OCI-LY7 (cell line): ENCODE results near the gene CACNA2D2. TPM values are rescaled to one million over a fixed set of nuclear protein-coding genes. Genes with fewer than 3 reads are reported as not detected.

Experiments used
- BruUV-seq: library from RNA; stranded (reverse); fragments of 400-500 nt; replicated peaks from 2 replicates; lab custom pipeline; 2021; lab: Mats Ljungman, UMichigan
- CTCF ChIA-PET: fragments of 300-600 bp; sonication (Branson Sonifier 250); formaldehyde crosslinking; loops from one replicate; lab custom pipeline; 2022; ENCODE audit warnings: antibody characterized with exemption; ENCODE audit not compliant: unreplicated experiment; lab: Charles Lee
- POLR2A ChIA-PET: fragments of 300-600 bp; sonication (Branson Sonifier 250); formaldehyde crosslinking; loops from one replicate; lab custom pipeline; 2022; ENCODE audit warnings: antibody characterized with exemption; lab: Charles Lee
- DNase-seq: peaks from one replicate; pipeline ENCODE4 v3.0.0-alpha.2; 2015; ENCODE audit warnings: low spot score
- H2AFZ ChIP-seq: fragments of 200-600 bp; sonication (generic), shearing (Covaris generic); 2 replicates; pipeline ENCODE4 v1.6.1; 2014; ENCODE audit warnings: mild to moderate bottlenecking, antibody characterized with exemption, low read length, moderate library complexity
- H3K27ac ChIP-seq: fragments of 200-600 bp; sonication (generic); 2 replicates; pipeline ENCODE4 v1.5.1; 2014; ENCODE audit warnings: mixed run types, low read depth, mild to moderate bottlenecking, moderate library complexity, low read length, inconsistent platforms; ENCODE audit not compliant: poor library complexity, severe bottlenecking
- H3K36me3 ChIP-seq: fragments of 200-600 bp; sonication (generic); 2 replicates; pipeline ENCODE4 v1.6.1; 2014; ENCODE audit warnings: mild to moderate bottlenecking, antibody characterized with exemption, low read length, moderate library complexity, mixed read lengths; ENCODE audit not compliant: insufficient read depth
- H3K4me1 ChIP-seq: fragments of 200-600 bp; sonication (generic); 2 replicates; pipeline ENCODE4 v1.5.1; 2014; ENCODE audit warnings: mild to moderate bottlenecking, low read length; ENCODE audit not compliant: insufficient read depth, poor library complexity, severe bottlenecking
- H3K4me2 ChIP-seq: fragments of 200-600 bp; sonication (generic); 2 replicates; pipeline ENCODE4 v1.6.1; 2014; ENCODE audit warnings: mild to moderate bottlenecking, low read length
- H3K4me3 ChIP-seq: fragments of 200-600 bp; sonication (generic); 2 replicates; pipeline ENCODE4 v1.5.1; 2014; ENCODE audit warnings: mild to moderate bottlenecking, low read depth, low read length; ENCODE audit not compliant: poor library complexity, severe bottlenecking
- H3K79me2 ChIP-seq: fragments of 200-600 bp; sonication (generic); 2 replicates; pipeline ENCODE4 v1.6.1; 2016; ENCODE audit warnings: low read depth, mild to moderate bottlenecking, low read length, moderate library complexity, mixed read lengths; ENCODE audit not compliant: insufficient read depth
- H3K9me2 ChIP-seq: fragments of 200-600 bp; sonication (generic); 2 replicates; pipeline ENCODE4 v1.6.1; 2016; ENCODE audit warnings: mild to moderate bottlenecking, low read length, mixed read lengths; ENCODE audit not compliant: insufficient read depth
- H3K9me3 ChIP-seq: fragments of 200-600 bp; sonication (generic); 2 replicates; pipeline ENCODE4 v1.6.1; 2014; ENCODE audit warnings: mild to moderate bottlenecking, mixed run types, low read length, mixed read lengths
- H4K20me1 ChIP-seq: fragments of 200-600 bp; sonication (generic); 2 replicates; pipeline ENCODE4 v1.6.1; 2014; ENCODE audit warnings: mild to moderate bottlenecking, antibody characterized with exemption, low read length, moderate library complexity, mixed read lengths; ENCODE audit not compliant: insufficient read depth
- EZH2phosphoT487 ChIP-seq: fragments of 200-600 bp; sonication (generic); IDR thresholded peaks from 2 replicates; pipeline ENCODE4 v1.6.1; 2018; ENCODE audit warnings: low read depth, borderline replicate concordance, mild to moderate bottlenecking, mixed run types, antibody characterized with exemption, low read length, moderate library complexity, mixed read lengths
- intact Hi-C: fragments of 100-400 bp; cut with micrococcal nuclease; formaldehyde crosslinking; loops from one replicate; pipeline ENCODE4 v1.10.0; 2022; ENCODE audit not compliant: unreplicated experiment
- total RNA-seq, 2 experiments: library from RNA; depleted of rRNA in 1 of 2; stranded (reverse); fragments of >200 nt in 1 of 2; shearing (Covaris generic) in 1 of 2; gene quantifications; 2 replicates each; pipeline ENCODE4 v1.2.3, GENCODE V29; 2014 to 2022
- TF ChIP-seq, protein P1 (sequence below): fragments of 200-600 bp; sonication (generic); conservative IDR thresholded peaks from 2 replicates; pipeline ENCODE4 v1.5.1; 2014; ENCODE audit warnings: mild to moderate bottlenecking, antibody characterized with exemption, low read length, moderate library complexity, mixed read lengths

CACNA2D2 gene
- total RNA-seq, 2 experiments from 2014 or later = 0.09 to 0.21 TPM

DNA sequence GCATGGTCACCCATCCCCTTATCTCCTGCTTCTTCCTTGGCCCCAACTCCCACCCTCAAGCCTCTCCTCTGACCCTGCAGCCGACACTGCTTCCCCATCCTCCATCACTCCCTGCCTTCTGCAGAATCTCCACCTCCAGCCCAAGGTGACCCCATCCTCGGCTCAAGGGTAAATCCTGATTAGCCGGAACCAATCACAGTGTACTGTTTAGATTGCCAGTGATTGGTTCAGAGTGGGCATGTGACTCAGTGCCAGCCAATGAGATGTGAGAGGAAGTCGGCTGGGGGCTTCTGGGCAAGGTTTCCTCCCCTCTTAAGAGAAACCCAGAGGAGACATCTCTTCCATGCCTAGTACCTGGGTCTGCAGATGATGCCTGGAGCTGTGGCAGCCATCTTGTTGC, 10.3 kb downstream of the CACNA2D2 start:
- intact Hi-C loops = no loop called here
- Histone ChIP-seq H3K27ac (no peak overlapping the region), H3K4me2 (no peak overlapping the region), H3K4me3 (no peak overlapping the region), H3K9me3 (no peaks in the 10 kb centered on the region), H3K36me3 (no peaks in the 10 kb centered on the region), H3K4me1 (peaks cover 20% of the 10 kb centered on the region), H2AFZ (peak overlapping the region; percentile 2; the same call in 1 of the 2 replicates), H4K20me1 (no peaks in the 10 kb centered on the region), H3K79me2 (no peaks in the 10 kb centered on the region), H3K9me2 (no peaks in the 10 kb centered on the region)
- peak; percentile 26 for DNase-seq
- no TSS peak for BruUV-seq
- POLR2A ChIA-PET = no interaction called here
- TF ChIP-seq, protein P1, sequence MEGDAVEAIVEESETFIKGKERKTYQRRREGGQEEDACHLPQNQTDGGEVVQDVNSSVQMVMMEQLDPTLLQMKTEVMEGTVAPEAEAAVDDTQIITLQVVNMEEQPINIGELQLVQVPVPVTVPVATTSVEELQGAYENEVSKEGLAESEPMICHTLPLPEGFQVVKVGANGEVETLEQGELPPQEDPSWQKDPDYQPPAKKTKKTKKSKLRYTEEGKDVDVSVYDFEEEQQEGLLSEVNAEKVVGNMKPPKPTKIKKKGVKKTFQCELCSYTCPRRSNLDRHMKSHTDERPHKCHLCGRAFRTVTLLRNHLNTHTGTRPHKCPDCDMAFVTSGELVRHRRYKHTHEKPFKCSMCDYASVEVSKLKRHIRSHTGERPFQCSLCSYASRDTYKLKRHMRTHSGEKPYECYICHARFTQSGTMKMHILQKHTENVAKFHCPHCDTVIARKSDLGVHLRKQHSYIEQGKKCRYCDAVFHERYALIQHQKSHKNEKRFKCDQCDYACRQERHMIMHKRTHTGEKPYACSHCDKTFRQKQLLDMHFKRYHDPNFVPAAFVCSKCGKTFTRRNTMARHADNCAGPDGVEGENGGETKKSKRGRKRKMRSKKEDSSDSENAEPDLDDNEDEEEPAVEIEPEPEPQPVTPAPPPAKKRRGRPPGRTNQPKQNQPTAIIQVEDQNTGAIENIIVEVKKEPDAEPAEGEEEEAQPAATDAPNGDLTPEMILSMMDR = no peak
- TF ChIP-seq EZH2phosphoT487 = no peak
- CTCF ChIA-PET = no interaction called here

DNA sequence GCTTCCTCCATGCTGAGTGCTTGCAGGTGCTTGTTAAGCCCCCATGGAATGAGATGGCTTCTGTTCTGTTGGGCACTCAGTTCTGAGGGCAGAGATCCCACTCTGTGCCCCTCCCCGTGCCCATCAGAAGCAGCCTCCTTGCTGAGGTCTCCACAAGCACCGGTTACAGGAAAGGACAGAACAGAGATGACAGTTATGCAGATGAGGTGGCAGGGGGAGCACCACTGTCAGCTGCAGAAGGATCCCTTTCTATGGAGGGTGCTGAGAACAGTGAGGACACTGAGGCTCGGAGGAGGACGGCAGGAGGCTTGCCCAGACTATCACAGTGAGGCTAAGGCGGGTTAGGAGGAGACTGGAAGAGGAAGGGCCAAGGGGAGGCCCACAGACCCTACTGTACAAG, 12.4 kb downstream of the CACNA2D2 start:
- H4K20me1 ChIP-seq = no peaks in the 10 kb centered on the region
- TF ChIP-seq EZH2phosphoT487 = no peak
- TF ChIP-seq, protein P1 = no peak
- peak overlapping the region; percentile 48 for H3K4me2 ChIP-seq
- H3K36me3 ChIP-seq = no peaks in the 10 kb centered on the region
- intact Hi-C loops = no loop called here
- no peaks in the 10 kb centered on the region for H3K9me2 ChIP-seq
- POLR2A ChIA-PET = no interaction called here
- H2AFZ ChIP-seq = peak overlapping the region; percentile 64; the same call in 1 of the 2 replicates
- no peaks in the 10 kb centered on the region for H3K9me3 ChIP-seq
- H3K4me1 ChIP-seq = peaks cover 20% of the 10 kb centered on the region
- peak overlapping the region; percentile 23 for H3K27ac ChIP-seq
- no peak overlapping the region for H3K4me3 ChIP-seq
- H3K79me2 ChIP-seq = no peaks in the 10 kb centered on the region
- no TSS peak for BruUV-seq
- DNase-seq = peak; percentile 66
- CTCF ChIA-PET = no interaction called here

DNA sequence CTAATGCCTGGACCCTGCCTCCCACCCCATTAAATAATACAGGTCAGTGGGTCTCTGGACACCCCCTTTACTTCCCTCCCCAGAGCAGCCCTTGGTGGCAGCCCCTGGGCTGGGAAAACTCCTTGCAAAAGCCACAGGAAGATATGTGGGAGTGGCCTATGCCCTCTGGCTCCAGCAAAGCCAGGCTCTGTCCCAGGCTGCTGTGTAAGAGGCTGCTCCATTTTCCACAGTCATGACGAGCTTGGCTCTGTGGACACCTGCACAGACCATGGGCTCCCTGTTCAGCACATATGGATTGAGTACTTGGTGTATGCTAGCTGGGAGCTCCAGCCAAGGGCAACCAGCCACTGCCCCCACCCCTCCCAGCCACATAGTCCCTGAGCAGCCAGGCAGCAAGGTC, 13.0 kb downstream of the CACNA2D2 start:
- peaks cover 20% of the 10 kb centered on the region for H3K4me1 ChIP-seq
- BruUV-seq = no TSS peak
- CTCF ChIA-PET = no interaction called here
- POLR2A ChIA-PET = no interaction called here
- DNase-seq = peak; percentile 7
- H3K79me2 ChIP-seq = no peaks in the 10 kb centered on the region
- no peaks in the 10 kb centered on the region for H3K9me3 ChIP-seq
- no peak overlapping the region for H3K4me3 ChIP-seq
- TF ChIP-seq EZH2phosphoT487 = no peak
- TF ChIP-seq, protein P1 = no peak
- intact Hi-C loops = no loop called here
- H3K36me3 ChIP-seq = no peaks in the 10 kb centered on the region
- H2AFZ ChIP-seq = peak overlapping the region; percentile 64; the same call in 1 of the 2 replicates
- H3K4me2 ChIP-seq = peak overlapping the region; percentile 48
- no peaks in the 10 kb centered on the region for H3K9me2 ChIP-seq
- no peaks in the 10 kb centered on the region for H4K20me1 ChIP-seq
- H3K27ac ChIP-seq = peak overlapping the region; percentile 23
